ENCODE results near the gene TCF7L1.
"Not testable (repeated sequence)": the region's sequence is repeated elsewhere in the genome, so short reads cannot be mapped to it uniquely, and the experiment has no call there.

Gene TCF7L1

GRCh38 chr2:85327822-85328617 is 194.8 kb downstream of the TCF7L1 start, which contains the start of gene TGOLN2:
TSS of gene TGOLN2 (minus strand) at chr2:85327989. CDS start at chr2:85327962, 27 bp downstream.
- DNase-seq: peak; percentile 94

- no peak for DNase-seq
Observed at GRCh38 chr2:85329181-85329651, 196.0 kb downstream of the TCF7L1 start.

DNA sequence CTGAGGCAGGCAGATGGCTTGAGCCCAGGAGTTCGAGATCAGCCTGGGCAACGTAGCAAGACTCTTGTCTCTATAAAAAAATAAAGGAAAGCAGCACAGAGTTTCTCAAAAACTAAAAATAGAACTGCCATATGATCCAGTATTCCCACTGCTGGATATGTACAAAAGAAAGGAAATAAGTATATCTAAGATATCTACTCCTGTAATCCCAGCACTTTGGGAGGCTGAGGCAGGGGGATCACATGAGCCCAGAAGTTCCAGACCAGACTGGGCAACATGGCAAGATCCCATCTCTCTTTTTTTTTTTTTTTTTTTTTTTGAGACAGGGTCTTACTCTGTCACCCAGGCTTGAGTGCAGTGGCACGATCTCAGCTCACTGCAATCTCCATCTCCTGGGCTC is 196.5 kb downstream of the TCF7L1 start:
- DNase-seq: not testable (repeated sequence)

DNA sequence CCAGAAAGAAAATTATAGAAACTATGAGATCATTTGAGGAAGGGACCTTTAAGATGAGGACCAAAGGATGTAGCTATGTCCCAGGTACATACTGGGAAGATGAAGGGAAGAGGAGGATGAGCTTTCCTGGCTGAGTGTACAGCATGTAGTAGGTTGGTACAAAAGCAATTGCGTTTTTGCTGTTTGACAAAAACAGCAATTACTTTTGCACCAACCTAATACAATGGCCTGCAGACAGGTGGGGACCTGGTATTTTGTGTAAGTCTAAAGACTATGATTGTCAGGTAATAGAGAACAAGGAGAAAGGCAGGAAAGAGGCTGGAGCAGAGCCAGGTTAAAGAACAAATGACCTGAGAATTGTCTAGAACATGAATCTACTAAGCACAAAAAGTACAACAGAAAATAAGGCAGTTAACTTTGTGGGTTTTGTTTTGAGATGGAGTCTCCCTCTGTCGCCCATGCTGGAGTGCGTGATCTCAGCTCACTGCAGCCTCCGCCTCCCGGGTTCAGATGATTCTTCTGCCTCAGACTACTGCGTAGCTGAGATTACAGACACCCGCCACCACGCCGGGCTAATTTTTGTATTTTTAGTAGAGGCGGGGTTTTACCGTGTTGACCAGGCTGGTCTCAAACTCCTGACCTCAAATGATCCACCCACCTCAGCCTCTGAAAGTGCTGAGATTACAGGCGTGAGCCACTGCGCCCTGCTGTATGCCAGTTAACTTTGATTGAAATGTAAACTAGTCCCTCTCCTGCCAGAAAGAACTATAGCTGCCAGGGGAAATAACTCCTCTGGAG is 197.8 kb downstream of the TCF7L1 start:
- no peak for DNase-seq

- DNase-seq: not testable (repeated sequence)
Observed at GRCh38 chr2:85333877-85334276, 200.7 kb downstream of the TCF7L1 start.

GRCh38 chr2:85334928-85335327 is 201.7 kb downstream of the TCF7L1 start:
- no peak for DNase-seq

- DNase-seq: no peak
Observed at GRCh38 chr2:85340034-85340892, 207.1 kb downstream of the TCF7L1 start.

DNA sequence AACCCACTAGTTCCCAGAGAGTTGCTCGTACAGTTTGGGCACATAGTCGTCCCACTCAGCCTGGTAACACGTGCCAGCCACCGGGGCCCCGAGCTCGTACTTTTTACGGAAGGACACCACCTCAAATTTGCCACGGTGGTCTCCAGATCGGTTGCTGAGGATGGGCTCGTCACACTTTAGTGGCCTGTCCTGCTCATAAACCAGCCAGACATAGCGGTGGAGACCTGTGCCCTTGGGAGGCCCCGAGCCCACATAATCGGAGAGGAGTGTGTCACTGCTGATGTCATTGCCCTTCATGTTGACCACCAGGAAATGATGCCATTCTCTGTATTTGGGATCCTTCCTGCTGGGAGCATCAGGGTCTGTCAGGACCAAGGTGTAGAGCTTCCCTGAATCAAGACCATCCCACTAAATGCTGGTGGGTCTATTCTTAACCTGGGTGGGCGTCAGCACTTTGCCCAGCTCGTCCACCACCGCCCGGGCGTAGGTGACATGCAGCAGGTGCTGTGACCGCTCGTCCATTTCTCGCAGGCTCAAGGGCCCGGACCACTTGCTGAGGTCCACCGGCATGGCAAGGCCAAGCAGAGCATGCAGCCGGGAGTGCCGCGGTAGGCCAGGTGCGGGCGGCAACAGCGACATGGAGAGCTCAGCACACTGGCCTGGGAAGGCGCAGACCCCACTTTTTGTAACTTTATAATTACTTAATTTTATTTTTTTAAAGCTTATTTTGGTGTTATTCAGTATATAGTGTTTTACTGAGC is 208.3 kb downstream of the TCF7L1 start:
- no peak for DNase-seq

- no peak for DNase-seq
Observed at GRCh38 chr2:85342156-85342555, 209.0 kb downstream of the TCF7L1 start.

DNA sequence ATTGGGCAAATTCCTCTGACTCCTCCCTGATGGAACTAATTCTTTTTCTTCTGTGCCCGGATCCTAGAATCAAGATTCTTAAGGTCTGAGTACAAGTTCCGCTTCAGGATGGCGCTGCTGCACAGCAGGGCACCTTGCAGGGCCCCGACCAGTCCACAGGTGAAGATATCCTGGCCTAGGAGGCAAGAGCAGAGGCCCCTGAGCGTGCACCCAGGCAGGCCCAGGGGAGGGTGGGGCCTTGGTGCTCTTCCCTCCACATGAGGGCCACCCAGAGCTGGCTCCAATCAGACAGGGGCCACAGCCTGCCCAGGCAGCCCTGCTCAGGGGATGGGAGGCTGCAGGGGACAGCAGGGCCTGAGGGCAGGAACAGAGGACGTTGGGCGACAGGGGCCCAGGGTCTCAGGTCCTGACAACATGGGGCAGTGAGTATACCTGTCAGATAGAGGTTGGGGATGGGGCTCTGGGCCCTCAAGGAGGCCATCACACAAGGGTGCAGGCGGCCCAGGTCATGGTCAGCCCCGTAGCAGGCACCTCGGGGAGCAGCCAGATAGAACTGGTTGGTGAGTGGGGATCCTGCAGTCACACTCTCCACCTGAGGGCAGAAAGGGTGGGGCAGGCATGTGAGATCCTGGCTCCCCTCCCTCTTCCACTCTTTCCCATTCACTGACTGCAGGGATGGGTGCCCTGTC is 210.2 kb downstream of the TCF7L1 start:
- not testable (repeated sequence) for DNase-seq

- DNase-seq: no peak
Observed at GRCh38 chr2:85344356-85344954, 211.3 kb downstream of the TCF7L1 start.

- no peak for DNase-seq
Observed at GRCh38 chr2:85347599-85347998, 214.4 kb downstream of the TCF7L1 start.

GRCh38 chr2:85353876-85354285 is 220.7 kb downstream of the TCF7L1 start:
- no peak for DNase-seq

- peak; percentile 99 for DNase-seq
Observed at GRCh38 chr2:85354286-85355072, 221.3 kb downstream of the TCF7L1 start, which contains the start of the genes ELMOD3 and RETSAT. TSS of gene ELMOD3 (plus strand) at chr2:85354769. CDS start at chr2:85357199, 2,430 bp downstream. TSS of gene RETSAT (minus strand) at chr2:85354528. CDS start at chr2:85354507, 21 bp downstream.

GRCh38 chr2:85355073-85355410 is 221.8 kb downstream of the TCF7L1 start:
- no peak for DNase-seq

GRCh38 chr2:85355521-85355920 is 222.3 kb downstream of the TCF7L1 start:
- no peak for DNase-seq

DNA sequence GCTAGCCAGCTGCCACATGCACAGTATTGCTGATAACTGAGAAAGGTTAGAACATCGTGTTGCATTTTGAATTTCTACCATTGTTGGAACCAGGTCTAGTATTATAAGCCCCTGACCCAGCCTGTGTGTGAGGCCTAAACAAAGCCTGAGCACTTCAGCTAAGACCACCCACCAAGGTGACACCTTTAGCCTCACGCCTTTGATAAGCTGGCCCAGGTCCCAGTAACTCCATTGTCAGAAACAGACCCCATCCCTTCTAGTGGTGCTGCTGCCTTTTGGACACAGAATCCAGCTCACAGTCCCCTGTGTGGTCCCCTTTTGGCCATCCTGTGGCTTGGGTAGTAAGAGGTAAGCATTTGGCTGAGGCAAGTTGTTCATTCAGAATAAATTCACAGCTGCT is 223.0 kb downstream of the TCF7L1 start:
- DNase-seq: no peak

GRCh38 chr2:85357736-85358135 is 224.5 kb downstream of the TCF7L1 start:
- DNase-seq: no peak
